NCI-H748 (cell line): Measurements from ENCODE around the gene ECPAS.
A peak's percentile ranks its signal among the peaks of the same experiment; 100 is the strongest.
"Not testable (repeated sequence)": the region's sequence is repeated elsewhere in the genome, so short reads cannot be mapped to it uniquely, and the experiment has no call there.

Source experiments
- DNase-seq: peaks from one replicate; lab custom pipeline; 2025; ENCODE audit not compliant: unreplicated experiment; lab: John Stamatoyannopoulos, UW

Gene ECPAS

DNA sequence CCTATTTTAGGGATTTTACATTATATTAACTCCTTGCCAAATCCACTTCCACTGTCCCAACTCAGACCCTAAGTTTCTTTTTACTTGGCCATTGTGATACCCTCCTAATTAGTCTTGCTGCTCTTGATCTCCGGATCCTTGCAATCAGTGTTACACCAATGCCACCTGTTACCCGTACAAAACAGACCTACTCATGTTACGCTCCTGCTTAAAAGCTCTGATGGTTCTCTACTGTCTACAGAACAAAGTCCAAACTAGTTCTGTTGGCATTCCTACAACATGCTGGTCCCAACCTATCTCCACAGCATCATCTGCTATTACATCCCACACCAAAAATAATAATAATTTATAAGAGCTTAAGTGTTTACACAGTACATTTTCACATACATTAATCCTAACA, 9.8 kb downstream of the ECPAS start:
- no peak for DNase-seq

DNA sequence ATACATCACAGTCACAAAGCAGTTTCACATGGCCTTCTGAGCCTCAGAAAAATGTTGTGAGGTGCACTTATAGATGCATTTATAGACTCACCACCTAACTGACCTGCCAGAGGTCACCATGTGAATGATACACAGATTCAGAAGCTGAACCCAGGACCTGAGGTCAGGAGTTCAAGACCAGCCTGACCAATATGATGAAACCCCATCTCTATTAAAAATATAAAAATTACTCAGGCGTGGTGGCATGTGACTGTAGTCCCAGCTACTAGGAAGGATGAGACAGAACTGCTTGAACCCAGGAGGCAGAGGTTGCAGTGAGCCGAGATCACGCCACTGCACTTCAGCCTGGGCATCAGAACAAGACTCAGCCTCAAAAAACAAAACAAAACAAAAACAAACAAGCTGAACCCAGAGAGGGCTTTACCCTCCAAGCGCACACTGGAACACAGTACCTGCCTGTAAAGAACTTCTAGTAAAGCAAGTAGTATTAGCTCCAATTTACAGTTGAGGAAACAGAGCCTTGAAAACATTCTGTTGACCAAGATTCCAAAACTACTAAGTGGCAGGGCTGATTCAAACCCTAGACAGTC, 16.3 kb downstream of the ECPAS start:
- DNase-seq, result no peak

DNA sequence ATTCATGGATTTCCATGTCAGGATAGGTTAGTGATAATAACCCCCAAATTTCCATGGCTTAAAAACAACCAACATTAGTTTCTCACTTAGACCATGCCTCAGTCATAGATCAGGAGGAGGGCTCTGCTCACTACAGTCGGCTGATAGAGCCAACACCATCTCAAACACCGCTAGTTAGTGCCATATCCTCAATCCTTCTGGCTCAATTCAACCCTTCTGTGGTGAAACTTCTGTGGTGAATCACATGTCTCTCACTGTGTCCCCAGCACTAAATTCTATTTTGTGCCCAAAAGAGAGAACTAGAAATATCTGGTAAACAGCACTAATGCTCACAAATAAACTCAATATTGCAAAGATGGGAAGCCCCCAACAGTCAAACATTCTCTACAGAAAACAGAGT, 21.1 kb downstream of the ECPAS start:
- DNase-seq, result no peak

- no peak for DNase-seq
These were observed 25.8 kb downstream of the ECPAS start for GRCh38 chr9:111458139-111459009.

DNA sequence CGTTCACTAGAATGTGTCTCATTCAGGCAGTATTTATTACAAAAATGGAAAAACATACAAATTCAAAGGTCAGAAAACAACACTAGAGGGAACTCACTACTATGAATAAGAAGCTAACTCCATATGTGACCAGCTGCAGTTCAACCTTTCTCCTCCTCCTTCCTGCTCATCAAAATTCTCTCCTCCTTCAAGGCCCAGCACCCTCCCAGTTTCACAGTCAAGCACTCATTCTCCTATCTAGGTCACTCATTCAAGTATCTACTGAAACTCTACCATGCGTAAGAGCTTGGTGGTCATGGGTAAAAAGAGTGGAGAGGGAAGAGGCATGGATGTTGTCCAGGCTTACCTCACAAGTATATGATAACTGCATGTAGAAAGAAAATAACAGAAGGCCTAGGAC, 27.7 kb downstream of the ECPAS start:
- DNase-seq, result no peak

- no peak for DNase-seq
These were observed 28.5 kb downstream of the ECPAS start for GRCh38 chr9:111455638-111456037.

DNA sequence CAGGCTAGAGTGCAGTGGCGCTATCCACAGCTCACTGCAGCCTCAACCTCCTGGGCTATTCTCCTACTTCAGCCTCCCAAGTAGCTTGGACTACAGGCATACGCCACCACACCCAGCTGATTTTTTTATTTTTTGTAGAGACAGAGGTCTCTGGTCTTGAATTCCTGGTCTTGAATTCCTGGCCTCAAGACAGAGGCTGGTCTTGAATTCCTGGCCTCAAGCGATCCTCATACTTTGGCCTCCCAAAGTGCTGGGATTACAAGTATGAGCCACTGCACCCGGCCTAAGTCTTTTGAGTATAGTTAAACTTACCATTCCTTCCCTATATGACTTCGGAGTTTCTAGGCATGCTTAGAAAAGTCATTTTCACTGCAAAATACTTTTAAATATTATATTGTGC, 29.4 kb downstream of the ECPAS start:
- no peak for DNase-seq

DNA sequence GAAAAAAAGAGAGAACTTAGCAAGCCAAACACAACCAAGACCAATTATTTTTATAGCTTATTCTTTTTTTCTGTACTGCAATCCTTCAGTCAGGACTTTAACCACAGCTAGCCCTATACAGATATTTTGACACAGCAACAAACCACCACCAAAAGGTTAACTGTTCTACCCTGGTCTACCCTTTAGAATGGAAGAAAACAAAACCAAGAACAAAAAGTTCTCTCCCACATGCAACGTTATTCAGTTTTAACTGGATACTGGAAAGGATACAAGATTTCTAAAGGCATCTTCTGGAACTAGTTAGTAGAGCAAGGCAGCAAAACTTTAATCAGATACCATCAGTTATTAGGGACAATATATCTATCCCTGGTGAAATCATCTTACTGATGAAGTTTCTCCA, 32.6 kb downstream of the ECPAS start:
- DNase-seq, result no peak

- no peak for DNase-seq
These were observed 34.1 kb downstream of the ECPAS start for GRCh38 chr9:111450124-111450523.

GRCh38 chr9:111449705-111450104, 34.5 kb downstream of the ECPAS start:
- DNase-seq, result no peak

DNA sequence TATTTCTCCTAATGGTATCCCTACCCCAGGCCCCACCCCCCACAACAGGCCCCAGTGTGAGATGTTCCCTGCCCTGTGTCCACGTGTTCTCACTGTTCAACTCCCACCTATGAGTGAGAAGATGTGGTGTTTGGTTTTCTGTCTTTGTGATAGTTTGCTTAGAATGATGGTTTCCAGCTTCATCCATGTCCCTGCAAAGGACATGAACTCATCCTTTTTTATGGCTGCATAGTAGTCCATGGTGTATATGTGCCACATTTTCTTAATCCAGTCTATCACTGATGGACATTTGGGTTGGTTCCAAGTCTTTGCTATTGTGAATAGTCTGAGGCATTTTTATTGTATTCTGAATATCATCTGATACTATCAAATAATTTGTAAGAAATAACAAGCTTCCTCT, 38.4 kb downstream of the ECPAS start:
- DNase-seq, result not testable (repeated sequence)

DNA sequence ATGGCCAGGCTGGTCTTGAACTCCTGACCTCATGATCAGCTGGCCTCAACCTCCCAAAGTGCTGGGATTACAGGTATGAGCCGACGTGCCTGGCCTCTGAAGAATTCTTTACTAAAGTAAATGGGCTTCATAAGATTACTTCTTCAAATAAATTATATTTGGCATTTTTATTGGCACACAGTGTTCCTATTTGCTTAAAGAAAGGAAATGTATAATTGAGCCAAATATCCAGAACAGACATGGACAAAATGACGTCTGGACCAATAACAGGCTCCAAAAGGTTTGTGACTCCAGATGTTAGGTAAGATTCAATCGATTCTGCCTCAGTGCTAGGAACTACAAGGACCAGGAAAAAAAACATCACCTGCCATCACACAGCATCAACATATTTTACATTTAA, 40.7 kb downstream of the ECPAS start:
- DNase-seq, result no peak

DNA sequence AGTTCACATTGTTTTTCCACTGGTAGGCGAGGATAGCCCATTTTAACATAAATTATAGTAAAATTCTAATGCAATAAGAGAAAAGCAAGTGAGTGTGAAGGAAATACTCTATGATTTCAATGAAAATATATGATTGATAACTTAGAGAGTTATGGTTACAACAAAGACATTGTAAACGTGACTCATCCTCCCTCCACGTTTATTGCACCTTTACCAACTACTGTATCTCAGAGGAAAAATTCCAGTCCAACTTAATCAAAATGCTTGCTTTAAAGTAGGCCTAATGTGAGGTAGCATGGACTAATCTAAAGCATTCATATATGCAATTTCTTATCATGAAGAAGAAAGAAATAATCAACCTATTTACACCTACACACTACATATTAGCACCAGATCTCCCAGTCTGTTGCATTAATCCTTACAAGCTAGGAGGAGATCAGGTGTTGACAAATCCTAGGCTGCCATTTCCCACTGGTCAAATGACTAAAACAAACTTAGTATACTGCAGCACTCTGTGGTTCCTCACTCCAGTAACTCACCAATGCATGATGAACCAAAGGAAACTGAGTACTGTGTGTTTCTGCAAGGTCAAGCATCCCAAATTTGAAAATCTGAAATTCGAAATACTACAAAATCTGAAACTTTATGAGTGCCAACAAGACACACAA, 41.7 kb downstream of the ECPAS start:
- DNase-seq, result no peak

GRCh38 chr9:111440226-111440625, 44.0 kb downstream of the ECPAS start:
- no peak for DNase-seq

DNA sequence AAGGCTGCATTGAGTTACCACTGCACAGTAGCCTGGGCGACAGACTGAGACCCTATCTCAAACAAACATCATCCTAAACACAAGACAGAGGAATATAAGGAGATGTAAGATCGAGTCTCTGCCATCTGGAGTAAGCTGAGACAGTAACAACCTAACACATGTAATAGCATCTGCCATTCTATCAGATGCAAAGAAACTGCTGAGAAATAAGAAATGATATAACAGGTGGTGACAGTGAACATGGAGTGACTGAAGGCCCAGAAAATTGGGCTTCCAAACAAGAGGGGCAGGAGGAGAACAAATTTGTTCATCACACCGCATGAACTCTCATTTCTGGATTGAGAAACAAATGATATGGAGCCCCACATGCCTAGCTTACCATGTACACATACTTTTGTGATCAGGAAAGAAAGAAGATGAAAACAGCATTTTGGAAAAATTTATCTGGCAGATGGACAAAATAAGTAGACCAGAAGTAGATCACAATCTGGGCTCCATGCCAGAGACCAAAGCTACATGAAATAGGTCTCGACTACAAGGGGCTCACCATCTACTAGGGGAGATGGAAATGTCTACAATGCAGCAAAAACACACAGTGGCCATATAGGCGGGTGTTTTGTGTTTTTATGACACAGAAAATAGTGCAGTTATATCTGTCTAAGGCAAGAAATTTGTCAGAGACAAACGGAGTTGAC, 45.5 kb downstream of the ECPAS start:
- DNase-seq, result no peak

- peak; percentile 7 for DNase-seq
These were observed 47.6 kb downstream of the ECPAS start for GRCh38 chr9:111436571-111436970.

DNA sequence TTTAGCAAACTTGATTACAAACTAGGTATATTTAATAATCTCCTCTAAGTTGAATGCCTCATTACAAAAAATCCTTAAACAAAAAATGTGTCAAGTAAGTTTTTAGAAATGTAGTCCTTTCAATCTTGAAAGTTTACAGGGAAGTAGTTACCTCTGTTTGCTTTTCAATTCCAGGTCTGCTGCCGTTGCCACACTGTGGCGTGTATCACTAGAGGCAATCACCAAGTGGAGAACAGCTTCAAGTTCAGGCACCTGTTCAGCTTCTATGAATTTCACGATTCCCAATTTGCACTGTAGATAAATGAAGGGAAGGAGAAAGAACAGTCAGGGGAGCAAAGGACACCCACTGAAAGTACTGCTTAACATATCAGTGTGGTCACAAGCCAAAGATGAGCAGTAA, 51.1 kb downstream of the ECPAS start:
- no peak for DNase-seq

- DNase-seq, result no peak
These were observed 52.5 kb downstream of the ECPAS start for GRCh38 chr9:111431684-111432083.

DNA sequence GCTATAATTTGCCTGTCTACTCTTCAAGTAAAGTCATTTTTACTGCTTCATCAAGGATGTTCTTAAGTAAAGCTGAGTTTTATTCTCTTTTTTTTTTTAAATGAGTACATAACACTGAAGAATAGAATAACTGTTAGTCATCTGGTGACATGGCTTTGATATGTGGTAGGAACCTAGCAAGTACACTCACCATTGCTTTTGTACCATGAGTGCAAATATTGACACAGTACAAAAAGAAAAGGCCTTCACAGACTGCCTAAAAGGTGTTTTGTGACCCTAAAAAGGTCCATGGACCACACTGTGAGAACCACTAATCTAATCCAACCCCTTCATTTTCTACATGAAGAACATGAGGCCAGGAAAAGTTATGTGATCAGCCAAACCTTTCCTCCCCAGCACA, 55.0 kb downstream of the ECPAS start:
- peak; percentile 75 for DNase-seq

GRCh38 chr9:111427186-111427585, 57.0 kb downstream of the ECPAS start:
- DNase-seq, result no peak

- no peak for DNase-seq
These were observed 60.8 kb downstream of the ECPAS start for GRCh38 chr9:111423389-111423788.

DNA sequence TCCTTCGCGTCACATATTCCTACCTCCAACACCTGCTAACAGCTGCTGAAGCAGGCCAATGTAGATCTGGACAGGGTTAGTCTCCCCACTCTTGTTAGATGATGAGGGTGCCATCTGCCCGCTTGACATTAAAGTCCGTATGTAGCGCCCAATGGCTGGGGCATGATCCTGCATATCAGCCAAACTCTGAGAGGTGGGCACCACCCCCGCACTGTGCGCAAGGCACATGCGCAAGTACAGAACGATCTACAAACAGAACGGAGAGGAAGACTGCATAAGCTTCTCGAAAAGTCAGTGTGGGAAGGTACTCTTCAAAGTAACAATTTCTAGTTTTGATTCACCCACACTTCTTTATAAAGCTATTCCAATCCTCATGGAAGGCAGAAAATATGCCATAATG, 69.8 kb downstream of the ECPAS start:
- DNase-seq, result no peak
